HEK293T (cell line): ENCODE measurements around the gene VASH1.
A peak's percentile ranks its signal among the peaks of the same experiment; 100 is the strongest.

Experiments used
- CTCF ChIA-PET: fragments of 350-600 bp; formaldehyde crosslinking; extraction: SDS; loops from one replicate; lab custom pipeline; 2021; ENCODE audit warnings: antibody characterized with exemption, inconsistent platforms; lab: Yijun Ruan, JAX
- POLR2A ChIA-PET: fragments of 350-600 bp; formaldehyde crosslinking; extraction: SDS; loops from one replicate; lab custom pipeline; 2020; ENCODE audit warnings: antibody characterized with exemption, inconsistent platforms; lab: Yijun Ruan, JAX
- DNase-seq: peaks from one replicate; pipeline ENCODE4 v3.0.0; 2012; ENCODE audit warnings: mixed read lengths; ENCODE audit errors: extremely low spot score
- ARNT ChIP-seq: fragments of 450-650 bp; IDR thresholded peaks from 2 replicates; pipeline ENCODE4 v1.6.1; 2017; ENCODE audit warnings: mild to moderate bottlenecking
- BHLHE40 ChIP-seq: fragments of 450-650 bp; IDR thresholded peaks from 2 replicates; pipeline ENCODE4 v1.6.1; 2016; ENCODE audit warnings: mild to moderate bottlenecking, moderate library complexity, borderline replicate concordance
- CTBP1 ChIP-seq: fragments of 450-650 bp; IDR thresholded peaks from 2 replicates; pipeline ENCODE4 v1.6.1; 2016; ENCODE audit warnings: borderline replicate concordance
- ELF4 ChIP-seq: fragments of 450-650 bp; IDR thresholded peaks from 2 replicates; pipeline ENCODE4 v1.6.1; 2017; ENCODE audit warnings: antibody characterized with exemption
- FOXA1 ChIP-seq: fragments of 450-650 bp; IDR thresholded peaks from 2 replicates; pipeline ENCODE4 v1.6.1; 2016; ENCODE audit warnings: mild to moderate bottlenecking
- FOXK2 ChIP-seq: fragments of 450-650 bp; IDR thresholded peaks from 2 replicates; pipeline ENCODE4 v1.6.1; 2016; ENCODE audit warnings: mild to moderate bottlenecking
- FOXM1 ChIP-seq: fragments of 450-650 bp; IDR thresholded peaks from 2 replicates; pipeline ENCODE4 v1.6.1; 2017; ENCODE audit warnings: mild to moderate bottlenecking, borderline replicate concordance
- HDGF ChIP-seq: fragments of 450-650 bp; IDR thresholded peaks from 2 replicates; pipeline ENCODE4 v1.6.1; 2017; ENCODE audit warnings: antibody characterized with exemption, borderline replicate concordance
- L3MBTL2 ChIP-seq: fragments of 450-650 bp; conservative IDR thresholded peaks from 2 replicates; pipeline ENCODE4 v1.6.1; 2016; ENCODE audit warnings: mild to moderate bottlenecking
- LEF1 ChIP-seq: fragments of 450-650 bp; IDR thresholded peaks from 2 replicates; pipeline ENCODE4 v1.6.1; 2017; ENCODE audit warnings: mild to moderate bottlenecking, borderline replicate concordance
- NFRKB ChIP-seq: fragments of 450-650 bp; IDR thresholded peaks from 2 replicates; pipeline ENCODE4 v1.6.1; 2016; ENCODE audit warnings: mild to moderate bottlenecking, moderate library complexity
- PKNOX1 ChIP-seq: fragments of 450-650 bp; IDR thresholded peaks from 2 replicates; pipeline ENCODE4 v1.6.1; 2016
- SP1 ChIP-seq: fragments of 450-650 bp; IDR thresholded peaks from 2 replicates; pipeline ENCODE4 v1.6.1; 2017
- SUZ12 ChIP-seq: fragments of 450-650 bp; IDR thresholded peaks from 2 replicates; pipeline ENCODE4 v1.6.1; 2016; ENCODE audit warnings: mild to moderate bottlenecking
- TARDBP ChIP-seq: fragments of 450-650 bp; IDR thresholded peaks from 2 replicates; pipeline ENCODE4 v1.6.1; 2016
- ZNF384 ChIP-seq: fragments of 450-650 bp; IDR thresholded peaks from 2 replicates; pipeline ENCODE4 v1.6.1; 2016

The VASH1 gene

GRCh38 chr14:76761960-76762410 lies 717 bp downstream of the VASH1 start:
- TF ChIP-seq ARNT (no peak), FOXM1 (no peak), ZNF384 (no peak), SUZ12 (no peak), HDGF (no peak), L3MBTL2 (no peak), FOXK2 (no peak), LEF1 (no peak), SP1 (no peak), BHLHE40 (no peak), PKNOX1 (no peak), TARDBP (no peak), CTBP1 (no peak), NFRKB (no peak), FOXA1 (no peak), ELF4 (no peak)
- POLR2A ChIA-PET: interaction anchor here (1.6 kb wide), 1 partner anchor 10 kb away, joined by 6 read pairs; no protein-coding TSS in a partner anchor
- CTCF ChIA-PET: no interaction called here
- no peak for DNase-seq

GRCh38 chr14:76762411-76763095 lies 1.3 kb downstream of the VASH1 start:
- ChIA-PET POLR2A (interaction anchor here (1.6 kb wide), 1 partner anchor 9 kb away, joined by 6 read pairs; no protein-coding TSS in a partner anchor), CTCF (no interaction called here)
- no peak for TF ChIP-seq ARNT
- TF ChIP-seq CTBP1: no peak
- TF ChIP-seq L3MBTL2: peak; percentile 66
- no peak for DNase-seq

- ChIA-PET POLR2A (no interaction called here), CTCF (no interaction called here)
- TF ChIP-seq BHLHE40: no peak
- no peak for TF ChIP-seq LEF1
- no peak for TF ChIP-seq TARDBP
- no peak for TF ChIP-seq FOXK2
- TF ChIP-seq ARNT: no peak
- no peak for TF ChIP-seq L3MBTL2
- no peak for TF ChIP-seq NFRKB
- TF ChIP-seq PKNOX1: no peak
- TF ChIP-seq ZNF384: no peak
- TF ChIP-seq ELF4: no peak
- TF ChIP-seq CTBP1: no peak
- no peak for TF ChIP-seq FOXM1
- no peak for TF ChIP-seq SP1
- no peak for TF ChIP-seq HDGF
- TF ChIP-seq SUZ12: no peak
- no peak for TF ChIP-seq FOXA1
- DNase-seq: no peak
Measured at GRCh38 chr14:76763096-76764041, 2.1 kb downstream of the VASH1 start.

- no peak for DNase-seq
- TF ChIP-seq HDGF: no peak
- TF ChIP-seq CTBP1: no peak
- no peak for TF ChIP-seq NFRKB
- no peak for TF ChIP-seq ARNT
- TF ChIP-seq SP1: no peak
- no peak for TF ChIP-seq BHLHE40
- no peak for TF ChIP-seq FOXA1
- TF ChIP-seq ZNF384: no peak
- TF ChIP-seq ELF4: no peak
- no peak for TF ChIP-seq TARDBP
- no peak for TF ChIP-seq FOXK2
- ChIA-PET CTCF (interaction anchor here (1.6 kb wide), 1 partner anchor 19 kb away, joined by 9 read pairs; no protein-coding TSS in a partner anchor), POLR2A (interaction anchor here (1.3 kb wide), 1 partner anchor 31 kb away, joined by 5 read pairs; no protein-coding TSS in a partner anchor)
Measured at GRCh38 chr14:76765461-76765931, 4.2 kb downstream of the VASH1 start.

- no peak for DNase-seq
- TF ChIP-seq CTBP1: no peak
- TF ChIP-seq TARDBP: no peak
- TF ChIP-seq HDGF: no peak
- CTCF ChIA-PET: interaction anchor here (0.6 to 3.7 kb wide), 2 partner anchors 8 to 17 kb away, joined by 3 to 13 read pairs; no protein-coding TSS in a partner anchor
- POLR2A ChIA-PET: interaction anchor here (0.9 kb wide), 1 partner anchor 39 kb away, joined by 3 read pairs; no protein-coding TSS in a partner anchor
Measured at GRCh38 chr14:76767681-76768656, 6.7 kb downstream of the VASH1 start.
